Measurements from ENCODE around the gene SHQ1. TPM values are rescaled to one million over a fixed set of nuclear protein-coding genes. Genes with fewer than 3 reads are reported as not detected.

Gene SHQ1
- polyA plus RNA-seq, 1 donor, result 15.4 TPM

GRCh38 chr3:72754582-72754981, 93.7 kb downstream of the SHQ1 start:
- Histone ChIP-seq H3K4me1 (ENCODE audit: control insufficient read depth, insufficient read depth, low read length) (peaks cover 14% of the 10 kb centered on the region), H3K27me3 (ENCODE audit: control insufficient read depth, insufficient read depth, low read length) (no peaks in the 10 kb centered on the region), H3K9me3 (ENCODE audit: control insufficient read depth, low read depth, low read length) (no peaks in the 10 kb centered on the region), H3K27ac (ENCODE audit: low read length) (no peak overlapping the region), H3K4me3 (ENCODE audit: low read length) (no peak overlapping the region), H3K36me3 (ENCODE audit: control insufficient read depth, insufficient read depth, low read length) (peaks cover 2% of the 10 kb centered on the region)
- WGBS (ENCODE audit: insufficient coverage, low lambda C conversion rate), result no CpG with 5 or more reads among the region's 2 CpGs
- DNase-seq, result no peak

- H3K27ac ChIP-seq (ENCODE audit: low read length), result peak overlapping the region; percentile 88
- DNase-seq, result peak; percentile 75 to 94
Measured at GRCh38 chr3:72753495-72753894, 94.8 kb downstream of the SHQ1 start.

GRCh38 chr3:72750405-72750965, 97.8 kb downstream of the SHQ1 start:
- Histone ChIP-seq H3K9me3 (ENCODE audit: control insufficient read depth, low read depth, low read length) (no peaks in the 10 kb centered on the region), H3K4me1 (ENCODE audit: control insufficient read depth, insufficient read depth, low read length) (peaks cover 23% of the 10 kb centered on the region), H3K36me3 (ENCODE audit: control insufficient read depth, insufficient read depth, low read length) (peaks cover 2% of the 10 kb centered on the region), H3K27ac (ENCODE audit: low read length) (peak overlapping the region; percentile 34), H3K4me3 (ENCODE audit: low read length) (no peak overlapping the region), H3K27me3 (ENCODE audit: control insufficient read depth, insufficient read depth, low read length) (no peaks in the 10 kb centered on the region)
- no peak for DNase-seq
- WGBS (ENCODE audit: insufficient coverage, low lambda C conversion rate), result no CpG with 5 or more reads among the region's 4 CpGs

More at GRCh38 chr3:72753495-72753894, 94.8 kb downstream of the SHQ1 start:
- H3K9me3 ChIP-seq (ENCODE audit: control insufficient read depth, low read depth, low read length), result no peaks in the 10 kb centered on the region
- no peaks in the 10 kb centered on the region for H3K27me3 ChIP-seq (ENCODE audit: control insufficient read depth, insufficient read depth, low read length)
- WGBS (ENCODE audit: insufficient coverage, low lambda C conversion rate), result no CpG with 5 or more reads among the region's 5 CpGs
- peaks cover 2% of the 10 kb centered on the region for H3K36me3 ChIP-seq (ENCODE audit: control insufficient read depth, insufficient read depth, low read length)
- H3K4me1 ChIP-seq (ENCODE audit: control insufficient read depth, insufficient read depth, low read length), result peaks cover 14% of the 10 kb centered on the region
- H3K4me3 ChIP-seq (ENCODE audit: low read length), result no peak overlapping the region

- DNase-seq, result peak; percentile 61 to 75
- Histone ChIP-seq H3K36me3 (ENCODE audit: control insufficient read depth, insufficient read depth, low read length) (peaks cover 2% of the 10 kb centered on the region), H3K4me1 (ENCODE audit: control insufficient read depth, insufficient read depth, low read length) (peaks cover 28% of the 10 kb centered on the region), H3K27me3 (ENCODE audit: control insufficient read depth, insufficient read depth, low read length) (no peaks in the 10 kb centered on the region), H3K4me3 (ENCODE audit: low read length) (no peak overlapping the region), H3K27ac (ENCODE audit: low read length) (no peak overlapping the region), H3K9me3 (ENCODE audit: control insufficient read depth, low read depth, low read length) (no peaks in the 10 kb centered on the region)
- 67% methylated on average over 1 of the region's 6 CpGs for WGBS (ENCODE audit: insufficient coverage, low lambda C conversion rate)
Measured at GRCh38 chr3:72748659-72749058, 99.6 kb downstream of the SHQ1 start.

- H3K4me1 ChIP-seq (ENCODE audit: control insufficient read depth, insufficient read depth, low read length), result peaks cover 24% of the 10 kb centered on the region
- no peak overlapping the region for H3K4me3 ChIP-seq (ENCODE audit: low read length)
- no peaks in the 10 kb centered on the region for H3K9me3 ChIP-seq (ENCODE audit: control insufficient read depth, low read depth, low read length)
- H3K36me3 ChIP-seq (ENCODE audit: control insufficient read depth, insufficient read depth, low read length), result peaks cover 2% of the 10 kb centered on the region
- WGBS (ENCODE audit: insufficient coverage, low lambda C conversion rate), result 43% methylated on average over 3 of the region's 11 CpGs
- no peaks in the 10 kb centered on the region for H3K27me3 ChIP-seq (ENCODE audit: control insufficient read depth, insufficient read depth, low read length)
- H3K27ac ChIP-seq (ENCODE audit: low read length), result no peak overlapping the region
- DNase-seq, result peak in 1 of 2 donors; percentile 31
Measured at GRCh38 chr3:72746430-72747411, 101.5 kb downstream of the SHQ1 start.

- peak; percentile 72 to 90 for DNase-seq
- no peaks in the 10 kb centered on the region for H3K27me3 ChIP-seq (ENCODE audit: control insufficient read depth, insufficient read depth, low read length)
- H3K9me3 ChIP-seq (ENCODE audit: control insufficient read depth, low read depth, low read length), result no peaks in the 10 kb centered on the region
- H3K4me1 ChIP-seq (ENCODE audit: control insufficient read depth, insufficient read depth, low read length), result peaks cover 21% of the 10 kb centered on the region
- peak overlapping the region; percentile 50 for H3K27ac ChIP-seq (ENCODE audit: low read length)
- no peak overlapping the region for H3K4me3 ChIP-seq (ENCODE audit: low read length)
- WGBS (ENCODE audit: insufficient coverage, low lambda C conversion rate), result 20% methylated on average over 1 of the region's 17 CpGs
- peaks cover under 1% of the 10 kb centered on the region for H3K36me3 ChIP-seq (ENCODE audit: control insufficient read depth, insufficient read depth, low read length)
Measured at GRCh38 chr3:72745146-72745999, 102.9 kb downstream of the SHQ1 start.

- no peaks in the 10 kb centered on the region for H3K36me3 ChIP-seq (ENCODE audit: control insufficient read depth, insufficient read depth, low read length)
- H3K27ac ChIP-seq (ENCODE audit: low read length), result no peak overlapping the region
- WGBS (ENCODE audit: insufficient coverage, low lambda C conversion rate), result no CpG with 5 or more reads among the region's 1 CpG
- H3K4me3 ChIP-seq (ENCODE audit: low read length), result no peak overlapping the region
- H3K9me3 ChIP-seq (ENCODE audit: control insufficient read depth, low read depth, low read length), result no peaks in the 10 kb centered on the region
- peak in 1 of 2 donors; percentile 28 for DNase-seq
- peaks cover 20% of the 10 kb centered on the region for H3K4me1 ChIP-seq (ENCODE audit: control insufficient read depth, insufficient read depth, low read length)
- H3K27me3 ChIP-seq (ENCODE audit: control insufficient read depth, insufficient read depth, low read length), result no peaks in the 10 kb centered on the region
Measured at GRCh38 chr3:72744330-72744729, 103.9 kb downstream of the SHQ1 start.

GRCh38 chr3:72739531-72740466, 108.4 kb downstream of the SHQ1 start:
- H3K4me3 ChIP-seq (ENCODE audit: low read length), result no peak overlapping the region

GRCh38 chr3:72738752-72739530, 109.3 kb downstream of the SHQ1 start:
- H3K27me3 ChIP-seq (ENCODE audit: control insufficient read depth, insufficient read depth, low read length), result peaks cover 9% of the 10 kb centered on the region
- peak; percentile 42 to 74 for DNase-seq
- no peak overlapping the region for H3K27ac ChIP-seq (ENCODE audit: low read length)

More at GRCh38 chr3:72739531-72740466, 108.4 kb downstream of the SHQ1 start:
- no CpG with 5 or more reads among the region's 6 CpGs for WGBS (ENCODE audit: insufficient coverage, low lambda C conversion rate)
- no peak overlapping the region for H3K27ac ChIP-seq (ENCODE audit: low read length)
- H3K4me1 ChIP-seq (ENCODE audit: control insufficient read depth, insufficient read depth, low read length), result peaks cover 14% of the 10 kb centered on the region
- no peaks in the 10 kb centered on the region for H3K36me3 ChIP-seq (ENCODE audit: control insufficient read depth, insufficient read depth, low read length)
- H3K27me3 ChIP-seq (ENCODE audit: control insufficient read depth, insufficient read depth, low read length), result peaks cover 9% of the 10 kb centered on the region
- DNase-seq, result no peak
- H3K9me3 ChIP-seq (ENCODE audit: control insufficient read depth, low read depth, low read length), result no peaks in the 10 kb centered on the region

More at GRCh38 chr3:72738752-72739530, 109.3 kb downstream of the SHQ1 start:
- Histone ChIP-seq H3K9me3 (ENCODE audit: control insufficient read depth, low read depth, low read length) (no peaks in the 10 kb centered on the region), H3K36me3 (ENCODE audit: control insufficient read depth, insufficient read depth, low read length) (no peaks in the 10 kb centered on the region), H3K4me1 (ENCODE audit: control insufficient read depth, insufficient read depth, low read length) (peaks cover 8% of the 10 kb centered on the region), H3K4me3 (ENCODE audit: low read length) (peak overlapping the region; percentile 46)
- whole genome bisulfite sequencing (ENCODE audit: insufficient coverage, low lambda C conversion rate), result no CpG with 5 or more reads among the region's 53 CpGs

All from large intestine (tissue), 3 donors.